NCI-H1930 (cell line): ENCODE results near the gene LAMA3.

Source experiments
- DNase-seq, 2 experiments: peaks; one replicate each; lab custom pipeline; 2025; lab: John Stamatoyannopoulos, UW

LAMA3 gene

DNA sequence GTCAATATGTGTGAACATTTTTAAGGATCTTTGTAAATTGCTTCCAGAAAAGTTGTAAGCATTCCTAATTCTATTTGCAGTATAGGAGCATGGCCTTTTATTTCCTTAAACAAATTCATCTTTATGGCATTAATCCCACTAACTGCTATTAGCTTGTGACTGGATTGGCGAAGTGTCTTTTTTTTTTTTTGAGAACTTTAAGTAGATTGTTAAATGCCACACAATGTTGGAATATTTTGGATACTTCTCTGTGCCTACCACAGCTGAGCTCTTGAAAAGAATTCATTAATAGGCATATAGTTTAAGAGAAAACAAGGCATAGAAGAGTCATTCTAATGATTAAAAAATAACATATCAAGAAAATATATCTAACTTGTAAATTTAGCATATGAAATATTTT, 129.7 kb downstream of the LAMA3 start:
- no peak for DNase-seq

DNA sequence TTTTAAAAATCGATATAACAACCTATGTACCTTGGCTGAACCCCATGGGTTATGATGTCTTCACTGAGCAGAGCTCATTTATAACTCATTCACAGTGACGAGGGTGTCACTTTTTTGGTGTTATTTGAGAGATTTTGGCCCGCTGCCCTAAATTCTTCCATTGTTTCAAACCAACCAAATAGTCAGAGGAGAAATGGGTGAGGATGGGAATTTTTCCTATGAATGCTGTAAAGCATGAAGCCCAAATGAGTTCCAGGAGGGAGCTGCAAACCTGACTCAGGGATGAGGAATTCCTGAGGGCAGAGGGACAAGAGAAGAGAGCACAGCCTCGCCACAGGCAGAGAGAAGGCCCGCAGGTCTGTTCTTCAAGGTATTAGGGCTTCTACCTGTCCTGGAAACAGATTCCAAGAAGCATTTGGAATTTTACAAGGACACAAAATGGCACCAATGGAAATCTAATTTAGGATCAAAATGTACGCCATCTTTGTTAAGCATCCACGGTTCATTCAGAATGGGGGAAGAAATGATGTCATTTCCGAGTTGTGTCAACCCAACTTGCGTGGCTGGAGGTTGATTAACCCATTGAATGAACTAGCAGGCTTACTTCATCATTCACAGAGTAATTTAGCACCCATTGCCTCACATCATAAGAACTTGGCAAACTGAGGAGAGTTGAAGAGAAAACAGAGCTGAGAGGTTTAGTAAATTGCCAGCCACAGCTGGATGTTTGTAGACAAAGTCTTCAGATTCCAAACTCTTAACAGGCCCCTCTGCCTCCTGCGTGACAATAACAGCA, 133.5 kb downstream of the LAMA3 start:
- no peak for DNase-seq

DNA sequence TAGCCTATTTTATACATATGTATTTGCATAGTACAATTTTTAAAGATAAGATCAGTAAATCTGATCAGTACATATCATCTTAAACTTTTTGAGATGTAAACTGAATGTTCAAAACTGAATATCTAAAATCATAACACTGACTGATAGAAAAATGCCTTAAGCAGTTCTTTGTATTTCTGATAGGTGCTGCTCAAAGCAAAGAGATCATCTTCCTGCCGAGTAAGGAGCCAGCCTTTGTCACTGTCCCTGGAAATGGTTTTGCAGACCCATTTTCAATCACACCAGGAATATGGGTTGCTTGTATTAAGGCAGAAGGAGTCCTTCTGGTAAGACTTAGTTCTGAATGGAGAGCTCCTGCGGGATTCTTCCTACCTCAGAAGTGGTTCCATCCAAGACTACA, 135.0 kb downstream of the LAMA3 start:
- DNase-seq, result no peak

DNA sequence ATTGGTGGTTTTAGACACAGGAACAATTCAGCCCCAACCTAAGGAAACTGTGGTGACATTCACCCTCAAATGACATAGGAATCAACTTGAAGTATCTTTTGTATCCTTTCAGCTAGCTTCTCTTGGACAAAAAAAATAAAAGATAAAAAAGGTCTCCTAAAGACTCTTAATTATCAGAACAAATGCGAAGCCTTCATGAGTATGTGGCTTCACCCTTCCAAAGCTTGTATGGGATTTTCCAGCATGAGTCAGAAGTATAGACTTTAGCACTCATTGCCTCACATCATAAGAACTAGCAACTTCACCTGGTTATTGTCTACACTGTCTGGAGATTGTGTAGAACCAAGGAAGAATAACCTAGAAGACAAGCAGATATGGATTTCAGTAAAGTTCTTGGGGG, 135.4 kb downstream of the LAMA3 start:
- DNase-seq, result no peak

- no peak for DNase-seq
Observed at GRCh38 chr18:23825496-23825895, 136.2 kb downstream of the LAMA3 start.

GRCh38 chr18:23825978-23826405, 136.7 kb downstream of the LAMA3 start:
- no peak for DNase-seq

- no peak for DNase-seq
Observed at GRCh38 chr18:23826850-23827620, 137.8 kb downstream of the LAMA3 start.

- no peak for DNase-seq
Observed at GRCh38 chr18:23827681-23828080, 138.4 kb downstream of the LAMA3 start.

DNA sequence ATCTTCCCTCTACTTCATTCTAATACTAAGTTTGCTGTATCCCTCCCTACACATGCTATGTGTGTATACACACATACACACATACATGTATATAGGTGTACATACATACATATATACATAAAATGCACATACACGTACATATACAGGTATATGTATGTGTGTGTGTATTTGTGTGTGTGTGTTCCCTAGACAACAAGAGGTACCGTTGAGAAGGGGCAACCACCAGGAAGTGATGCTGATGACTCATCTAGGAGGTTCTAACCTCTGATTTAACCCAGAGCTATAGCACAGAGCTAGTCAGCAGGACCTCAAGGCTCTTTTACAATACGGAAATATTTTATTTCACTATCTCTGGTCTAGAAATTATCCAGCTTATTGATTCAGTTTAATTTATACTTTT, 139.2 kb downstream of the LAMA3 start:
- no peak for DNase-seq

- no peak for DNase-seq
Observed at GRCh38 chr18:23832911-23833310, 143.7 kb downstream of the LAMA3 start.

DNA sequence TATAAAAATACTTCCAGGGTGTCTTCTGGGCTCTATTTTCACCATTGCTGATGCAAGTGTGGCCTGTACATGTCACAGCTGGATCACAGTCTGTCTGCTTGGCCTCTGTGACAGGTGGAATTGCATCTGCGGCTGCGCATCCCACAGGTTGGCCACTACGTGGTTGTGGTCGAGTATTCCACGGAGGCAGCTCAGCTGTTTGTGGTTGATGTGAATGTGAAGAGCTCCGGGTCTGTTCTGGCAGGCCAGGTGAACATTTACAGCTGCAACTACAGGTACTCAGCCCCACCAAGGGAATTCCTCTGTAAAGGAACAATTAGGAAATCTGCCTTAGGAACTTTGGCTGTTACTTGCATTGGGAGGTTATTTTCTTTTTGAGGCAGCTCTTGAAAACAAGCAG, 144.5 kb downstream of the LAMA3 start:
- no peak for DNase-seq

- DNase-seq, result no peak
Observed at GRCh38 chr18:23835091-23835490, 145.8 kb downstream of the LAMA3 start.

DNA sequence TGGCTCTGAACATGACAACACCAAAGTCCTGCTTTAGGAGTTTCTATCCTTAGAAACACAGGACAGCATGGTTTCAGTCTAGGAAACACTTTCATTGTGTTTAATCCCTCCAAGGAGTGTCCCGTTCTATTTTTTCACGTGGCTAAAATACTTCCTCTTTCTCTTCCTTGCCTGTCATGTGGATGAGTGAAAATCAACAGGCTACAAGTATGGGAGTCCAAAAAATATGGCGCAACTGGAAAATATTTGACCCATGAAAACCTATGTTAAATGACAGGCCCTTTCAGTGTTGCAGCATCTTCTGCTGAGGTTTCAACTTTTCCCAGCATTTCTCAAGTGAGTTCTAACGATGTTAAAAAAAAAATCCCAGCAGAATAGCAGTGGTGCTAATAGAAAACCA, 146.3 kb downstream of the LAMA3 start:
- no peak for DNase-seq

- no peak for DNase-seq
Observed at GRCh38 chr18:23837591-23837990, 148.3 kb downstream of the LAMA3 start.

DNA sequence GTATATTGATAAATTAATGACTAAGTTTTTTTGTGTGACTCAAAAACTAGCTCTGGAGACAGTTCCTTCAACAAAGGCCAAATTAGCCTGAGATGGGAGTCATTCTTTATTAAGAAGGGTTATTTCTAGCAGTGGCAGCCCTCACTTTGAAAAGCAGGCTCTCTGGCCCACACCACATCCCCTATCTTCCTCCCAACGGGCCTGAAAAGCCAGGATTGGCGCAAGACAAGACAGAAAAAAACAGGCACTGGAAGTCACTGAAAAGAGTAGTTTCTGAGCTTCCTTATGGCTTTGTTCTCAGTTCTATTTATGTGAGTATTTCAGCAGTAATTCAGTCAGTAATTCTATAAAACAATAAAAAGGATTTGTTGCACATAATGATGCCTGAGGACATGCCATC, 149.0 kb downstream of the LAMA3 start:
- DNase-seq, result no peak

GRCh38 chr18:23838801-23839366, 149.6 kb downstream of the LAMA3 start:
- DNase-seq, result no peak

DNA sequence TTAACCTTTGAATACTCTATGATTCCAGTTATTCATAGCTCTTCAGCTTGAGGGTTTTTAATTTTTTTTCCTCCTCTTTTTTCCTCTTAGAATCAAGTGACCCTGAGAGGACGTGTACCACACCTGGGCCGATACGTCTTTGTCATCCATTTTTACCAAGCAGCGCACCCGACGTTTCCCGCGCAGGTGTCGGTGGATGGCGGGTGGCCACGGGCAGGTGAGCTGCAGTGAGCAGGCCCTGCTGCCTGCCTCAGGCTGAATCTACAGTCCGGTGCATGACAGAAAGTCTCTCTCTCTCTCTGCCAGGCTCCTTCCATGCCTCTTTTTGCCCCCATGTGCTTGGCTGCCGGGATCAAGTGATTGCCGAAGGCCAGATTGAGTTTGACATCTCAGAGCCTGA, 153.1 kb downstream of the LAMA3 start:
- no peak for DNase-seq

GRCh38 chr18:23844991-23845680, 155.9 kb downstream of the LAMA3 start:
- no peak for DNase-seq

DNA sequence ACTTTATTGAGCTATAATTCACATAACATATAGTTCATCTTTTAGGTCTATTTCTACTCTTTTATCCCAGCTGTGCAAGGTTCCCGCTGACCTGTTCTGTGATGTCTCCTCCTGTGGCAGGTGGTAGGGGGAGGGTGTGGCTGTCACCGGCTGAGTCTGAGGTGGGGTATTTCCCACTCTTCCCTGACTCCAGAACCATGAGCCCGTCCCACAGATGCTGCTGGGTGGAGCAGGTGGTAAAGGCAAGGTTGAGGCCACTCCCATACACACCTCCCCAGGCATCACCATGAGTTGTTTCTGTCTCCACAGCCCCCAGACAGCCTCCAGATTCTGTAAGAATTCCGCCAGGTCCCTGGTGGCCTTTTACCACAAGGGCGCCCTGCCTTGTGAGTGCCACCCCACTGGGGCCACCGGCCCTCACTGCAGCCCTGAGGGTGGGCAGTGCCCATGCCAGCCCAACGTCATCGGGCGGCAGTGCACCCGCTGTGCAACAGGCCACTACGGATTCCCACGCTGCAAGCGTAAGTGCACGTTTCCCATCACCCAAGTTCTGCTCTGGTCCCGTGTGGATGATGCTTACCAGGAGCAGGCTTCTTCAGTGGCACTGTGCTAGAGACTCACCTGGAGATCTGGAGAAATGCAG, 156.9 kb downstream of the LAMA3 start:
- DNase-seq, result no peak

DNA sequence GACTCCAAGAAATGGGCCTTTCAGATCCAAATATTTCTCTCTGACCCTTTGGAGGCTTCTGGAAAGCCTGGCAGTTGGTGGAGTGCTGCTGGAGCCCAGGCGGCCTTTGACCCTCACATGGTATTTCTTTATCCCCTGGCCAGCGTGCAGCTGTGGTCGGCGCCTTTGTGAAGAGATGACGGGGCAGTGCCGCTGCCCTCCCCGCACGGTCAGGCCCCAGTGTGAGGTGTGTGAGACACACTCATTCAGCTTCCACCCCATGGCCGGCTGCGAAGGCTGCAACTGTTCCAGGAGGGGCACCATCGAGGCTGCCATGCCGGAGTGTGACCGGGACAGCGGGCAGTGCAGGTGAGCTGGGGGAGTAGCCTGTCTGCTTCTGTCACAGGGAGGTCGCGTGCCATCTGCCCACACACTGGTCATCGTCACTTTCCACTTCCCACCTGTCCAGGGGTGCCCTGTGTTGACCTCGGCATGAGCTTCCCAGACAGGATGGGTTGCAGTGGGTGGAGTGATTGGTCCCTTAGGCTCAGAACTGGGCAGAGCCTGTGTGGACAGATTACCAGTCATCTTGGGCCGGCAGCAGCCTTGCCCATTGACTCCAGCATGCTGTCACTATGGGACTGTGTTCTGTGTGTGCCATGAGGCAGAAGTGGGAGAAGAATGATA, 158.2 kb downstream of the LAMA3 start:
- no peak for DNase-seq

DNA sequence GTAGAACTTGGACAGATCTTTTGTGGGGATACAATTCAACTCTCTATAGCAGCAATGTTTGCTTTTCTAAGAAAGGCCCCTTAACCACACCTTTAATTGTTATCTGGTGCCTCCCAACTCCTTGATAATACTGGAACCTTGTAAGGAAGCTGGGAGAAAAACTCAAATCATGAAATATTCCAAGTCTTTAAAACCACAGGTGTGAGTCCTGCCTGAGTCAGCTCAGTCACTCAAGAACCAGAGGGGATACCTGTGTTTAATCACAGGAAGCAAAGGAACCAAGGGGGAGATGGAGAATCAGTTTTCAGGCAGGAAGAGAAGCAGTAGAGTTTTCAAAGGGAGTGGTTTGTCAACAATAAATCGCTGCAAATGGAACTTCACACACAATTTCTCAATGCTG, 159.9 kb downstream of the LAMA3 start:
- DNase-seq, result no peak
